H7 (cell line): ENCODE results near the gene ATP8B4. TPM values are rescaled to one million over a fixed set of nuclear protein-coding genes. Genes with fewer than 3 reads are reported as not detected.

Experiments used
- DNase-seq: peaks from one replicate; pipeline ENCODE4 v3.0.0; 2012
- H3K27me3 ChIP-seq: 2 replicates; pipeline ENCODE4 v1.6.0; 2011; ENCODE audit warnings: mild to moderate bottlenecking, low read length; ENCODE audit not compliant: control insufficient read depth, insufficient read depth
- H3K36me3 ChIP-seq: replicated peaks from 2 replicates; pipeline ENCODE4 v1.5.1; 2011; ENCODE audit warnings: low read length; ENCODE audit not compliant: control insufficient read depth, insufficient read depth
- H3K4me3 ChIP-seq: 2 replicates; pipeline ENCODE4 v1.5.1; 2011; ENCODE audit warnings: low read depth, mild to moderate bottlenecking, control low read depth, low read length, moderate library complexity; ENCODE audit not compliant: insufficient read depth
- total RNA-seq: library from RNA; depleted of rRNA; stranded (reverse); fragments of >200 nt; shearing (Covaris generic); gene quantifications from 2 replicates; pipeline ENCODE4 v1.2.3, GENCODE V29; 2014

ATP8B4 gene
- total RNA-seq, 1 experiment from 2014 or later, result not detected

GRCh38 chr15:49865925-49866757, 252.9 kb downstream of the ATP8B4 start:
- Histone ChIP-seq H3K4me3 (no peak overlapping the region), H3K36me3 (no peaks in the 10 kb centered on the region), H3K27me3 (no peaks in the 10 kb centered on the region)
- DNase-seq, result no peak

GRCh38 chr15:49864251-49864650, 254.8 kb downstream of the ATP8B4 start:
- Histone ChIP-seq H3K4me3 (no peak overlapping the region), H3K27me3 (no peaks in the 10 kb centered on the region), H3K36me3 (no peaks in the 10 kb centered on the region)

GRCh38 chr15:49863431-49864224, 255.4 kb downstream of the ATP8B4 start:
- Histone ChIP-seq H3K4me3 (no peak overlapping the region), H3K27me3 (no peaks in the 10 kb centered on the region), H3K36me3 (no peaks in the 10 kb centered on the region)
- no peak for DNase-seq

More at GRCh38 chr15:49864251-49864650, 254.8 kb downstream of the ATP8B4 start:
- DNase-seq, result no peak

- DNase-seq, result no peak
- no peaks in the 10 kb centered on the region for H3K36me3 ChIP-seq
- H3K4me3 ChIP-seq, result no peak overlapping the region
- H3K27me3 ChIP-seq, result no peaks in the 10 kb centered on the region
These were observed 258.9 kb downstream of the ATP8B4 start for GRCh38 chr15:49860101-49860500.

GRCh38 chr15:49857496-49858475, 261.2 kb downstream of the ATP8B4 start:
- H3K4me3 ChIP-seq, result no peak overlapping the region
- no peaks in the 10 kb centered on the region for H3K27me3 ChIP-seq
- no peaks in the 10 kb centered on the region for H3K36me3 ChIP-seq
- no peak for DNase-seq

- no peaks in the 10 kb centered on the region for H3K27me3 ChIP-seq
- no peak overlapping the region for H3K4me3 ChIP-seq
- no peaks in the 10 kb centered on the region for H3K36me3 ChIP-seq
- DNase-seq, result no peak
These were observed 263.0 kb downstream of the ATP8B4 start for GRCh38 chr15:49855917-49856637.

- H3K4me3 ChIP-seq, result no peak overlapping the region
- no peak for DNase-seq
- H3K36me3 ChIP-seq, result no peaks in the 10 kb centered on the region
- no peaks in the 10 kb centered on the region for H3K27me3 ChIP-seq
These were observed 266.3 kb downstream of the ATP8B4 start for GRCh38 chr15:49852756-49853155.

- no peak overlapping the region for H3K4me3 ChIP-seq
- H3K36me3 ChIP-seq, result no peaks in the 10 kb centered on the region
- DNase-seq, result no peak
- no peaks in the 10 kb centered on the region for H3K27me3 ChIP-seq
These were observed 270.2 kb downstream of the ATP8B4 start for GRCh38 chr15:49848807-49849206.

- Histone ChIP-seq H3K4me3 (no peak overlapping the region), H3K27me3 (no peaks in the 10 kb centered on the region), H3K36me3 (no peaks in the 10 kb centered on the region)
- DNase-seq, result no peak
These were observed 270.7 kb downstream of the ATP8B4 start for GRCh38 chr15:49848282-49848724.

- no peaks in the 10 kb centered on the region for H3K27me3 ChIP-seq
- DNase-seq, result no peak
- no peak overlapping the region for H3K4me3 ChIP-seq
- H3K36me3 ChIP-seq, result no peaks in the 10 kb centered on the region
These were observed 271.4 kb downstream of the ATP8B4 start for GRCh38 chr15:49847423-49848281.

- no peaks in the 10 kb centered on the region for H3K36me3 ChIP-seq
- H3K4me3 ChIP-seq, result no peak overlapping the region
- H3K27me3 ChIP-seq, result no peaks in the 10 kb centered on the region
- no peak for DNase-seq
These were observed 274.6 kb downstream of the ATP8B4 start for GRCh38 chr15:49844390-49844789.

- no peaks in the 10 kb centered on the region for H3K36me3 ChIP-seq
- DNase-seq, result no peak
- no peaks in the 10 kb centered on the region for H3K27me3 ChIP-seq
- H3K4me3 ChIP-seq, result no peak overlapping the region
These were observed 275.3 kb downstream of the ATP8B4 start for GRCh38 chr15:49843725-49844124.
